HG03280 (cell line): ENCODE data around the gene CRNKL1.

ENCODE experiments used
- ATAC-seq: cut with Tn5 transposase; IDR thresholded peaks from one replicate; pipeline ENCODE4 v1.9.1; 2021; ENCODE audit warnings: mild to moderate bottlenecking, moderate library complexity; ENCODE audit not compliant: unreplicated experiment

CRNKL1 gene

DNA sequence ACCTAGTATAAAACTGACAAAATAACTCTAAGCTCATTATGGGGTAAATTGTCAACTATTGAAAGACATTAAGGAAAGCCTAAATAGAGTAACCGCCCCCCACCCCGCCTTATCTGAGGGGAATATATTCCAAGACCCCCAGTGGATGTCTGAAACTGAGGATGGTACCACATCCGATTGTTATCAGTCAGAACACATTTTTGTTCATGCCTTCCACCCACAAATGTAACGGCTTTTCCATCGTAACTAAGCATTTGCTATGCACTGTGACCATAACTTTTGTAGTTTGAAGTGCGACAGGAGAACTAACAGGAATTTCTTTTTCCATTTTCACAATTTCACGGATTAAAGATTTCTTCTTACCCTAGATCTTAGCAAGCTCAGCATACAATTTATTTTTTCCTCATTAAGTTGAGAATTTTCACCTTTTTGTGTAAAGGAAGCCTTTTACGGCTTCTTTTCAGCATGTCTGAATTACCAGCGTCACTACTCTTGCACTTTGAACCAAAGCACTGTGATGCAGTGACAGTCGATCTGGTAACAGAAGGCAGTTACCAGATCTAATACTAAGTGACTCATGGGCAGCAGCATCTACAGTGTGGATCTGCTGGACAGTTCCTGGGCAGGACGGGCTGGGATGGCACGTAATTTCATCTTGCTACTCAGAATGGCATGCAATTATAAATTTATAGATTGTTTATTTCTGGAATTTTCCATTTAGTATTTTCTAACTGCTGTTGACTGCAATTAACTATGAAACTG is 11.9 kb upstream of the CRNKL1 start:
- ATAC-seq, result no peak

GRCh38 chr20:20060234-20060998 is 8.2 kb upstream of the CRNKL1 start:
- no peak for ATAC-seq

GRCh38 chr20:20051767-20052073 is 546 bp downstream of the CRNKL1 start:
- no peak for ATAC-seq

DNA sequence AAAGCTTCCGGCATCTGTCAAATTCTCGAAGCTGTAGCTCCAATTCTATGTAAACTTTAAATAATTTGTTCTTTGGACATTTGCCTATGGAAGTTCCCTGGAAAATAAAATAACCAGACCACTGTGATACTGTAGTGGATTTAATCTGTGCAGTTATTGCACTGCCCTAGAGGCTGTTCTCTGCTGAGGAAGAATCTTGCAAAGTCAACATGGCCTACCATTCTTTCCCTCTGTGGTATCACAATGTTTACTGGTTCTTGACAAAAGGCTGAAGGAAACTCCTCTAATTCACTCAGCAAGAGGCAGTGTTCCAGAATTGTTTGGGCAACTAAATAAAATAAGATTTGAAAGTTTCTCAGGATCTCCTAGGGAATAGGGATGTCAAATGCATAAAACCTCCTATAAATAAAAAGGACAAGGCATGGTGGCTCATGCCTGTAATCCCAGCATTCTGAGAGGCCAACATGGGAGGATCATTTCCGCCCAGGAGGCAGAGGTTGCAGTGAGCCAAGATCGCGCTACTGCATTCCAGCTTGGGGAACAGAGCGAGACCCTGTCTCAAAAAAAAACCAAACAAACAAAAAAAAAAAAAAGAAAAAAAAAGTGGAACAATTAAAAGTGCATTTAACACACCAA is 12.4 kb downstream of the CRNKL1 start:
- no peak for ATAC-seq

- no peak for ATAC-seq
Measured at GRCh38 chr20:20038586-20038985, 13.7 kb downstream of the CRNKL1 start.

GRCh38 chr20:20037960-20038359 is 14.3 kb downstream of the CRNKL1 start:
- no peak for ATAC-seq

DNA sequence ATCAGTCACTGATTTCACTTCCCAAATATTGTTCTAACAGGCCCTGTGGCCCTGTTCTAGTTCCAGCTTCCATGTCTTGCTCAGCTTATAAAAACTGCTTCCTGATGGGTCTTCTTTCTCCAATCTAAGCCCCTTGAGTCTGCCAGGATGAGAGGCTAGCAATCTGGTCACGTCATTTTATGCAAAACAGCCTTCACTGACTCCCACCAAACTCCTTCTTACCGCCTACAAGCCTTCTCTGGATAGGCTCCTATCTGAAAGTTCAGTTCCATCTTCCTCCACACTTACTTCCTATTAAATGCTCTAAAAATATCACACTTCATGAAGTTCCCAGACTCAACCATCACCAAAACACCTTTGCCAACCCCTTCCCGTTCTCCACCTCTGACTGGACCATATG is 15.5 kb downstream of the CRNKL1 start:
- no peak for ATAC-seq

DNA sequence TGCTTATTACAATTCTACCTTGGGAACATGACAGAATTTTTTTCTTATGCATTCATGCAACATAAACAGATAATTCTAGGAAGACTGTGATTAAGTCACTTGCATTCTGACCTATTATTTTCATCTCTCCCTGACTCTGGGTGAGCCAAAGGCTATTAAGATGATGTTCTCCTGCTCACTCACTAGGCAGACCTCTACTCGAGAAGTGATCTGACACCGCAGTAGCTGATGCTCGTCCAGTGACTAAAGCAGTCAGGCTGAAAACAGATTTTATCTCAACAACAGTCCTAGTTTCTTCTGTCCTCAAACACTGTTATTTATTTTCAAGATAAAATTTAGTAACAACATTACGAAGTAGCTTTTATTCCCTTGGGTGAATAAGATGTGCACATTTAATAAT is 17.8 kb downstream of the CRNKL1 start:
- no peak for ATAC-seq

- ATAC-seq, result no peak
Measured at GRCh38 chr20:20031790-20032189, 20.5 kb downstream of the CRNKL1 start.

DNA sequence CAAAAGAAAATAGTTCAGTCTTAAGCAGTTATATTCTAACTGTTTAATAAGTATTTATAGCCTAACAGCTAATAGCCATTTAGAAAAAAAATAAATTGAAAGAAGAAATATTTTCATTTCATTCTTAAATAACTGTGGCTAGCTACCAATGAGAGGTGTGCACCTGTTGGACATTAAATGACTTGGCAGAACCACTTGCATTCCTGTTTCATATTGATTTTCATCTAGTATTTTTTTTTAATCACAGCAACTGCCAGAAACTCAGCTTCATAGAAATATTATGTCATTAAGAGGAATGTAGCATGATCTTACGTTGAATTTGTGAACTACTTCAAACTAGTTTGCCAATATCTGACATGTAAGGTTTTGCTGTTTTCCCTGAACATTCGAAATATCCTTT is 25.0 kb downstream of the CRNKL1 start:
- ATAC-seq, result no peak

DNA sequence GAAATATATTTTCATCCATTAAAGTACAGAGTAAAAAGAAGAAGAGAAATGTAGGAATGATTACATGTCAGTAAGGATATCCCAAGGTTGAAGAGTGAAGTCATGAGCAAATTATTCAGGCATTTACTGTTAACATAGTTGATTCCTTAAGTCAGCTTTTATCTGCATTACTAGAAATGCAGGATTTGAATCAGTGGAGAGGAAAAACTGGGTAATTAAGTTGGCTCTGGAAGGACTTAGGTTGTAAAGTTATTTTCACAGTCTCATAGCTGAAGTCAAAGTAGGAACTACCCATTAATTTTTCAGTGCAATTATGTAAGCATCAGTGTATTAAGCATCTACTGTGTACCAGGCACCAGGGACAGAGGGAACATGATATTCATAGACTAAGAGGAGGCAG is 27.3 kb downstream of the CRNKL1 start:
- no peak for ATAC-seq

- no peak for ATAC-seq
Measured at GRCh38 chr20:20023395-20023794, 28.9 kb downstream of the CRNKL1 start.

- peak; percentile 73 for ATAC-seq
Measured at GRCh38 chr20:20022498-20022897, 29.8 kb downstream of the CRNKL1 start.

DNA sequence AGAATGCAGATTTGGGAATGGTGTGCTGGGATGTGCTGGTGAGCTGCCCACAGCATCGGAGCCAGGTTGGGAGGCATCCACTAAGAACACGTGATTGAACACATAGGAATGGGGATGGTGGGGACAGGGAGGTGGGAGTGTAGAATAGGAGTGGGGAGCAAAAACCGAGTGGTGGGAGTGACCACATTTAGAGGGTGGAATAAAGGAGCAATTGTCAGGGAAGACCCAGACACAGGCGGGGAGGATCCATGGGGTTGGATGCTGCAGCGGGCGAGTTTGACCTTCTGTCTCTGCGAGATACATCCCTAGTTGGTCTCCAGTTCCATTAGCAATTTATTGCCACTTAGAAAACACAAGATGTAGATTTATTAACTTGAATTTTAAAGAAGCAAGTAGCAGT is 30.4 kb downstream of the CRNKL1 start:
- ATAC-seq, result no peak

- ATAC-seq, result no peak
Measured at GRCh38 chr20:20020908-20021307, 31.4 kb downstream of the CRNKL1 start.

DNA sequence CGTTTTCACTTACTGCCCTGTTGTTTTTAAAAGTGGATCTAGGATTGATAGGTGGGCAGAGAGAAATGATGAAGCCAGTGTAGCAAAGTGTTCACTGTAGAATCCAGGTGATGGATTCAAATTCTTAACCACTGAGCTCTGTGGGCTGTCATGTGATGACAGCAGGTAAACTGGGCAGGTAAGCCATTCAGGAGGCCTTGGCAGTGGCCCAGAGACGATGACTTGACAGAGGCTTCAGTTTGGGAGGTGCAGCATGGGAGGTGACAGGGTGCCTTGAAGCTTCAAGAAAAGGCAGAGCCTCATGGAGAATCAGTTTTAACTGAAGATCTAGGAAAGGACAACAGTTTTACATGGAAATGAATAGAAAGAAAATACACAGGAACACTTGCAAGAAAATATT is 33.1 kb downstream of the CRNKL1 start:
- no peak for ATAC-seq

DNA sequence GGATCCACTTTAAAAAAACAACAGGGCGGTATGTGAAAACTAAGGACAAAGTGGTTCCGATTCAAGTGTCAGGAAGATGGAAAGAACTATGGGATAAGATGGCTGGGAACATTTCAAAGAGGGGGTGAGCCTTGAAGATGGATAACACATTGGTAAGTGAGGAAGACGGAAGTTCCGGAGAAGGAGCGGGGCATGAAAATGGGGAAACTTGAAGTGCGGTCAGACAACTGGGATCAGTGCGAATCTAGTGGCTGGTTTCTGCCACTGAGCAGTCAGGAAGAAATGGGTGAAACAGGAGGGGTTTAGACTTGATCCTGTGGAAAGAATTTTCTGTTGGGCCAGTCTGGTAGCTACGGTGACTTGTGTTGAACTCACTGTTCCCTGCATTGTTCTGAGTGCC is 33.9 kb downstream of the CRNKL1 start:
- ATAC-seq, result no peak

- ATAC-seq, result no peak
Measured at GRCh38 chr20:20017844-20018185, 34.5 kb downstream of the CRNKL1 start.

- ATAC-seq, result peak; percentile 99
Measured at GRCh38 chr20:20017001-20017843, 35.0 kb downstream of the CRNKL1 start, which contains the start of gene NAA20. Gene NAA20 (plus strand): TSS chr20:20017362. CDS start chr20:20017397, 35 bp downstream.

GRCh38 chr20:20014659-20015058 is 37.6 kb downstream of the CRNKL1 start:
- ATAC-seq, result no peak

DNA sequence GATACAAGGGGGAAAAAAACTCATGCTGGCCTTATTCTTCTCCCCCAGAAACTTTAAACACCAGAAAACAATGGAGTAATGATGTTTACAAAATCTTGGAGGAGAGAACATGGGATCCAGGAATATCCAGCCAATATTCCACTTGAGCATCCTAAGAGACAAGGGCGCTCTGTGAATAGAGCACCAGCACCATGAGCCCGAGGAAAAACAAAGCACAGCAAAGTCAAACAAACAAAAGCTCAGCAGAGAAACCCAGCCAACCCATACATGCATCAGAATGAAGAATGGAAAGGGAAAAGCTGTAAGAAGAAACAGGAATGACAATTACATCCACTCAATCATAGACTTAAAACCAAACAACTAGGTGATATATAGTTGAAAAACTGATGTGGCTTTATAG is 39.7 kb downstream of the CRNKL1 start:
- no peak for ATAC-seq
